Adrenal gland (tissue), 5 donors: Measurements from ENCODE around the gene TRIO.

Experiments used
- CTCF ChIP-seq, 6 experiments: fragments of 450-650 bp in 4 of 6; fragments of 200-600 bp in 2 of 6; sonication (generic) in 1 of 6; IDR thresholded peaks; 1 replicate in 5 of 6; 2 replicates in 1 of 6; pipeline versions ENCODE4 v1.5.1 to v1.8.0; 2016 to 2021; ENCODE audit warnings: antibody characterized with exemption in 6 of 6, mild to moderate bottlenecking in 2 of 6, moderate library complexity in 1 of 6
- POLR2A ChIP-seq, 2 donors: fragments of 450-650 bp; IDR thresholded peaks; one replicate each; pipeline ENCODE4 v1.6.1; 2017; ENCODE audit warnings: antibody characterized with exemption in 2 of 2, mild to moderate bottlenecking in 2 of 2, moderate library complexity in 1 of 2
- donor health status: DM: no; HTN: no; CAD: no.

- TF ChIP-seq CTCF (IDR thresholded peaks at IDR 0.05) (no peak), POLR2A (IDR thresholded peaks at IDR 0.05) (no peak)
Observed at GRCh38 chr5:14128079-14128478, 15.1 kb upstream of the TRIO start.
